GM12873 (cell line): ENCODE data around the gene RNF183.

Experiments used
- TF ChIP-seq, protein P1 (sequence below): IDR thresholded peaks from 2 replicates; pipeline ENCODE4 v1.5.1; 2012; ENCODE audit warnings: low read depth, mild to moderate bottlenecking, moderate library complexity, low read length, control low read depth; ENCODE audit not compliant: insufficient read depth; ENCODE audit errors: missing control alignments

The RNF183 gene

DNA sequence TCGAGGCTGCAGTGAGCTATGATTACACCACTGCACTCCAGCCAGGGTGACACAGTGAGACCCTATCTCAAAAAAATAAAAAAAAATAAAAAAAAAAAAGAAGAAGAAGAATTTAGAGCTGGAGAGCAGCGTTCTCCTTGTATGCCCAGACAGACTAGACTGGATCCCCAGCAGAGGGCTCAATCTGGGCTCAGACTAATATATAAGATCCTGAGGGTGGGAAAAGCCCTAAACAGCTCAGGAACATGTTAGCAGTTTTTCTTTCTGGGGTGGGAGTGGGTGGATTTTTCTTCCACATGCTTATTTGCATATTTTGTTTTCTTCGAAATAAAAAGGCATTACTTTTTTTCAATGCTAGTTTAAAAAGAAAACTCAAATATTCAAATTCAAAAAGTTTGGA, 45.3 kb upstream of the RNF183 start:
- TF ChIP-seq, protein P1, sequence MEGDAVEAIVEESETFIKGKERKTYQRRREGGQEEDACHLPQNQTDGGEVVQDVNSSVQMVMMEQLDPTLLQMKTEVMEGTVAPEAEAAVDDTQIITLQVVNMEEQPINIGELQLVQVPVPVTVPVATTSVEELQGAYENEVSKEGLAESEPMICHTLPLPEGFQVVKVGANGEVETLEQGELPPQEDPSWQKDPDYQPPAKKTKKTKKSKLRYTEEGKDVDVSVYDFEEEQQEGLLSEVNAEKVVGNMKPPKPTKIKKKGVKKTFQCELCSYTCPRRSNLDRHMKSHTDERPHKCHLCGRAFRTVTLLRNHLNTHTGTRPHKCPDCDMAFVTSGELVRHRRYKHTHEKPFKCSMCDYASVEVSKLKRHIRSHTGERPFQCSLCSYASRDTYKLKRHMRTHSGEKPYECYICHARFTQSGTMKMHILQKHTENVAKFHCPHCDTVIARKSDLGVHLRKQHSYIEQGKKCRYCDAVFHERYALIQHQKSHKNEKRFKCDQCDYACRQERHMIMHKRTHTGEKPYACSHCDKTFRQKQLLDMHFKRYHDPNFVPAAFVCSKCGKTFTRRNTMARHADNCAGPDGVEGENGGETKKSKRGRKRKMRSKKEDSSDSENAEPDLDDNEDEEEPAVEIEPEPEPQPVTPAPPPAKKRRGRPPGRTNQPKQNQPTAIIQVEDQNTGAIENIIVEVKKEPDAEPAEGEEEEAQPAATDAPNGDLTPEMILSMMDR: no peak

DNA sequence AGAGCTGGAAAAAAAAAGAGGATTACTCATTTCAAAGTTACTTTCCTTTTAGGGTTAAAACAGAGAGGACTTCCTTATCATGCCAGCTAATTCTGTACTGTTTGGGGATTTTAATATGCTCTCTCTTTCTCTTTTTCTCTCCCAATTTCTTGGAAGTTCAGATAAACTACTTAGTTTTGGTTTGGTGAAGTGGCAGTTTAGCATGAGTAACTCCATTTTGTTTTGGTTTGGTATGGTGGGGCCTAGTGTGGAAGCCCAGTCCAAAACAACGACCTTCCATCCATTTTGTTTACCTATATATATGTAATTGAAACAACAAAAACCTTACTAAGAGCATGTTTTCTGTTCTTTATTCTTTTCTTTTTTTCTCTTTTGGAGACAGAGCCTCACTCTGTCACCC, 42.5 kb upstream of the RNF183 start:
- TF ChIP-seq, protein P1: no peak

DNA sequence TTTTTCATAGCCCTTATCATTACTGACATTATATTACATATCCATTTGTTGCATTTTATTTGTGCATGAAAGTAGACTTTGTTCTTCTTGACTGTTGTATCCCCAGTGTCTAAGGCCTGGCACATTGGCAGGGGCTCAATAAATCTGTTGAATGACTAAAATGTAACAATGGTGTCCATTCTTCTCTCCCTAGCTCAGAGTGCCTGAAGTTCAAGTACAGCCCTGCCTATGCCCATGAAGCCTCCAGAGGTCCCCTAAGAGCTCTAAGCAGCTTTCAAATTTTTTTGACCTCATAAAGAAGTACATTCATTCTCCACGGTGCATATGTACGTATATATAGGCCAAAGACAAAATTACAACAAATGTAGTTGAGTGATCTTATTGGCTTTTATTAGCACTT, 42.0 kb upstream of the RNF183 start:
- TF ChIP-seq, protein P1: no peak

DNA sequence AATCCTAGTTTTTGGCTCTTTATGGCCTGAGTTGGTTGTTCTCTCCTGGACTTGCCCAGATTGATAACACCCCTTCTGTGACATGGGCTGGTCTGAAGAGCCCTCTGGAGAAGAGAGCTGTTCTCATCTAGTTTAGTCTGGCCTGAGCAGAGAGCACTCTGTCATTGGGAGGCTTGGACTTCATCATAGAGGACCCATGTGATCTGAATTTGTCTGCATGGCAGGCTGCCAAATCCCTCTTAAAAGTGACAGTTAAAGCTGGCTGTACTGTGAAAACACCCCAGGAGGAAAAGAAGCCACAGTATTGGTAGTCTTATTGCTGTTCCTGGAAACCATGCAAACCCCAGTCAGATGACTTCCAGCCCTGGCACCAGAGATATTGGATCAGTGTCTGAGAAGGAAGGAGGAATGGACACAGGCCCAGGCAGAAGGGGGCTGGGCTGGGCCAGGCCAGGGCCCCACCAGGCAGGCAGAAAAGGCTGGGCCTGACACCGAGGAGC, 40.6 kb upstream of the RNF183 start:
- TF ChIP-seq, protein P1: no peak

DNA sequence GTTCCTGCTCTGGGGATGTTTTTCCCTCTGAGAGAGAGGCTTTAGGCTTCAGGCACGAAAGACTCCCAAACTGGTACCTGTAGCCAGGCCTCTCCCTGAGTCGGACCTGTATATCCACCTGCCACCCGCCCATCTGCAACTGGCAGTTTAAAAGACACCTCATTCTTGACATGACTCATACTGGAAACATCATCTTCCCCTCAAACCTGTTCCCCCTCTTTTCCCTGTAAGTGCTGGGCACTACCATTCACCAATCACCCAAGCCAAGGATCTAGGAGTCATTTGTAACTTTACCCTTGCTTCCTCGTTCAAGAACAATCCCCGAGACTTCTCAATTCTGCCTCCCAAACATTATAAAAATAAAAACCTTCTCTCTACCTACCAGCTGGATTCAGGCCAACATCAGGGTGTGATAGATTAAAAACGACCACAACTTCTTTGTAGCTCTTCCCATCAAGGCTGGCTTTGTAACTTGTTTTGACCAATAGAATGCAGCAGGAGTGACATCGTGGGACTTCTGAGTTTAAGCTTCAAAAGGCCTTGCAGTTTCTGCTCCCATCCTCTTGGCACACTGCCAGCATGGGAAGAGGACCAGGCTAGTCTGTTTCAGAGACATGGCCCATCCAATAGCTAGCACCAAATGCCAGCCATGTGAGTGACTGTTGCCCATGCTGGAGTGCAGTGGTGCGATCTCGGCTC, 38.7 kb upstream of the RNF183 start:
- TF ChIP-seq, protein P1: no peak

DNA sequence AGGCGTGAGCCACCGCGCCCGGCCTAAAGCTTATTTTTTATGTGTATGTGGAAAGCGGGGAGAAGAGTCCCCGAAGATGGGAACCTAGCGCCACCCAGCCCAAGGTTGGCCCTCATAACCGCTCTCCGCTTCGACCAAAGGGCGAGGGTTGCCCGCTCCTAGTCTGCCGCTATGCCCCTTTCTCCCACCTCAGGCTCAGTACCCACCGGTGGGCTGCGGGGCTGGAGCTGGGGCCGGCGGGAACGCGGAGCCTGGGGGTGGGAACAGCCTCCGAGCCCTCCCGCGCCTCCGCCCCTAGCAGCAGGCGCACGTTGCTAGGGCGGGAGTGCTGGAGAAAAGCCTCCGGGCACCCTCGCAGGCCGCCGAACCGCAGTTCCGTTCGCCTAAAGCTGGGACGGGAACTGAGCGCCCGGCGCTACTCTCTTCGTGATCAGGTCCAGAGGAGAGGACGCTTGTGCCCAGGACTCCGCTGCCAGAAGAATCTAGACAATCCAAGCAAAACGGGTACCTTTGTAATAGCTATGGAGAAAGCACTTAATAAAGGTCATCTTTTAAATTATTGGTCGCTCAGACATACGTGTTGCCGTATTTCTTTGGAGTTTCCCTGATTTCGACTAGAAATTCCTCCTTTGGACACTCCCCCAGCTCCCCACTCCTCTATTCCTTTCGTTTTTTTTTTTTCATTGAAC, 37.0 kb upstream of the RNF183 start, which contains the start of gene WDR31:
Gene WDR31 (minus strand): TSS at position 265 of the 689 bp plus-strand sequence. CDS start 8,253 bp downstream, outside the sequence.
- TF ChIP-seq, protein P1: peak; percentile 3

DNA sequence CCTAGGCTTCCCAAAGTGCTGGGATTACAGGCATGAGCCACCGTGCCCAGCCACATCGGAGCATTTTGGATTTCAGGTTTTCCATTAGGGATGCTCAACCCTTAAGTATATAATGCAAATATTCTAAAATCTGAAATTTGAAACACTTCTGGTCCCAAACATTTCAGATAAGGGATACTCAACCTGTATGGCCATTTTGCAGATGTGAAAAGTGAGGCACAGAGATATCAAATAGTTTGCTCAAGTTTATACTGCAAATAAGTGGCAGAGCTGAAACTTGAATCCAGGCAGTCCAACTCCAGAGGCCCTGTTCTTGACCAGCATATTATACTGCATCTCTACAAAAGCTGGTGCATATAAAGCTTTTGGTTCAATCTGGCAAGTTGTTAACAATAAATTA, 34.5 kb upstream of the RNF183 start:
- TF ChIP-seq, protein P1: no peak
